HG03457 (cell line): ENCODE data around the gene ROR2.

Experiments
- ATAC-seq: cut with Tn5 transposase; IDR thresholded peaks from one replicate; pipeline ENCODE4 v1.9.1; 2021; ENCODE audit warnings: moderate number of reproducible peaks; ENCODE audit not compliant: unreplicated experiment

The ROR2 gene

DNA sequence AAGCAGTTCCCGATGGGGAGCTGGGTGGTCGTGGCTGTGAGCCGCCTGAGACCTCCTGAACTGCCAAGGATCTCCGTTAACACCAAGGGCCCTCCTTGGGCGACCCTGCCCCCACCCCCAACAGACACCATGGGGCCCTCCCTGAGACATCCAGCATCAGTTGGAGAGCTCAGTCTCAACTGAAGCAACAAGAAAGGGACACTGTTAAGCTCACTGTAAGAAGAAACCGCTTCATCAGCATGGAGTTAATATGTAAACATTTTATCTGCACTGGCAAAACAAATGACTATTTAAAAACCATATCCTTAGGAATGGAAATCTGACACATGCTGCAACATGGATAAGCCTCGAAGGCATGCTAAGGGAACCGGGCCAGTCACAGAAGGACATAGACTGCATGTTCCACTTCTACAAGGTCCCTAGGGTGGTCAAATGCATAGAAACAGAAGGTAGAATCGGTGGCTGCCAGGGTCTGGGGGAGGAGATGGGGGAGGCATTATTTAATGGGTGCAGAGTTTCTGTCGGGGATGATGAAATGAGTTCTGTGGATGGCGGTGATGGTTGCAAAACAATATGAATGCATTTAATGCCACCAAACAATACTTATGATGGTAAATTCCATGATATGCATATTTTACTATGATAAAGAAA, 47.4 kb downstream of the ROR2 start:
- no peak for ATAC-seq

DNA sequence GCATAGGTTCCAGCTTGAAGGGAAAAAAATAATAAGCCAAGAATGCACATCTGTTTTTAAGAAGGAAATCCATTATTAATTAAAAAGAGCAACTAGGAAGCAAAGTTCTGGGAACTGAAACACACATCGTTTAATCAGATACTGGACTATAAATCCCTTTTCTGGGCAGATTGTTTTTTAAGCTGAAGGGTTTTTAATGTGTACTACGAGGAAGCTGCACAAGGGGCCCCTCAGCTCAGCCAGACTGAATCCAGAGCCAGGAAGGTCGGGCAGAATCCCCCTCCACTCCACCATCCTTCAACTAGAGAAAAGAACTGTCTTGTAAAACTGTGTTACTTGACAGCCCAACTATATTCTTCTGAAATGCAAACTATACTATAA, 49.2 kb downstream of the ROR2 start:
- no peak for ATAC-seq

DNA sequence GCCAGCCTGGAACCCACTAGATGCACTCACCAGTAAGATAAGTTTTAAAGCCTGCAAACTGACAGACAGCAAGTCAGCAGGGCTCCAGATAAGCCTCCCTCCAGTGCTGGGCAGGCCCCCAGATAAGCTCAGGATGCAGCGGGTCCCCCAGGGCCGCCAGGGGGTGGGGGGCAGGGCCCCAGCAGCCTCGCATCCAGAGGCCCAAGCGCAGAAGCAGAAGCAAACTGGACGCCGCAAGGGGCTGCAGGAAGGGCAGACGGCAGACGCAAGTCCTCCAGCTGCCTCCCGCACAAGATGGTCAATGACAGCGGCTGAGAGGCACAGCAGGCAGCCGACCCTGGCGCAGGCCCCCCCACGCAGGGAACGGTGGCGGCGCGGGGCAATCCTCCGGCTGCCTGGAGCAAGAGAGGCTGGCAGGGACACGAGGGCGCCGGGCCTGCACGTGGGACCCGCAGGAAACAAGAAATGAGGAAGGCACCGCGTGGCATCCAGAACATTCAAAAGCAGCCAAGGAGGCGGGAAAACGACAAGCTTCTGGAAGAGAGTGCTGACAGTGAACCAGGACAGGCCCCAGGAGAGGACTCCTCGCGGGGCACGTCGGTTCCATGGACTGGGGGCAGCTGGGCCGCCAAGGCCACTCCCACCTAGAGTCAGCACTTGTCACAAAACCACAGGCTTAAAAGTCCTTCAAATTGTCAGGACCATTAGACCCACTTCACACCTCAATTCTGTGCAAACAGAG, 49.8 kb downstream of the ROR2 start:
- no peak for ATAC-seq

DNA sequence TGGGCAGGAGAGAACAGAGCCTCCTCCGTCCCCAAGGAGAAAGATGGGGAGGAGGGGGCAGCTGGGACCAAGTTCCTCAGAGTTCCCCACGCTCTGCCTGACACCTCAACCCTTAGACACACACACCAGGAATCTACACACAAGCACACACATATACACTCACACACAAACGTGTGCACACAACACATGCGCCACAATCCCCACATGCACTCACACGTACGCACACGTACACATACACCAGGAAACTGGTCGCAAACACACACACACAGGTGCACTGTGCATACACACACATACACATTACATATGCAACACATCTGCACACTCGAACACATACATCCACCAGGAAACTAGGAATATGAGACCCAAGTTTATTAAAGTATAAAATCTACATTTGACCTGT, 50.4 kb downstream of the ROR2 start:
- no peak for ATAC-seq

DNA sequence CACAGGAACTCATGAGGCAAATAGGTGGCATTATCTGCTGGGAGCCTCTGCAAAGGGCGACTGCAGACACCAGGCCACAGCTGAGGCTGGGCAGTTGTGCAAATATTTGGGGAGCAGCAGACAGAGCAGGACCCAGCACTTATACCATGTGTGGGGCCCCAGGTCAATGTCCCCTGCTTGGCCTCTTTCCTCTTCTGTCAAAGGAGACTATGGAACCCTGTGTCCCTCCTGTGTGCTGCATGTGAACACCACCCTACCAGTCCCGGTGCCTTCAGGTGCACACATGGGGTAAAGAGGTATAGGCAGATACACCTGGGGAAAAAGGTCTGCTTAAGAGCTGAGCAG, 50.8 kb downstream of the ROR2 start:
- no peak for ATAC-seq

DNA sequence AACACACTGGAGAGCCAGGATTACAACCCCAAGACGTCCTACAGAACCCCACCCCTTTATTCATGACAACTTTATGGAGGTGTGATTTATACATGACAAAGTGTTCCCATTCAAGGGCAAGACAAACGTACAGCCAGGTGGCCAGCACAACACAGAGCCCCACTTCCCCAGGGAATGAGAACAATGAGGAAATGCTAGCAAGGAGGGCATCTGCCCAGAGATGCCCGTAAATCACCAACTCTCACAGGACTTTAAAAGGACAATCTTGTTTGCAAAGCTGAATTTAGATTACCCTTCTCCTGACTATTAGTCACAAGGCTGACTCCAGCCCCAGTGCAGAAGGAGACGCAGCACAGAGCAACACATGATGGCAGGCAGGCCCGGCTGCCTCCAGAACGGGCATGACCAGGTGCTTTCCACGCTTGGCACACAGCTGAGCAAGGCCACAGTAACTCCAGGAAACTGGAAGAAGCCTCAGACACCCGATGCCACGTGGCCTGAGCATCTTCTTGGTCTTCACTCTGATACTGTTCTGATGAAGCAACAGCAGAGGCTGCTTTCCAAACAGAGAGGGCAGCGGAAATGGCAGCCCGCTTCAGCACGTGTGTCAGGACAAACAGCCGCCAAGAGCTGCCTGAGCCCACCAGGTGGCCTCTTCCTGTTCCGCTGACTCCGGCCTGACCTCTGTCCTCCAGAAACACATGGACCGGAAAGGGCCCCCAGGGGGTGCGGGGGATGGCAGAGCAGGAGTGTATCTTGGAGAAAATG, 51.4 kb downstream of the ROR2 start:
- no peak for ATAC-seq

DNA sequence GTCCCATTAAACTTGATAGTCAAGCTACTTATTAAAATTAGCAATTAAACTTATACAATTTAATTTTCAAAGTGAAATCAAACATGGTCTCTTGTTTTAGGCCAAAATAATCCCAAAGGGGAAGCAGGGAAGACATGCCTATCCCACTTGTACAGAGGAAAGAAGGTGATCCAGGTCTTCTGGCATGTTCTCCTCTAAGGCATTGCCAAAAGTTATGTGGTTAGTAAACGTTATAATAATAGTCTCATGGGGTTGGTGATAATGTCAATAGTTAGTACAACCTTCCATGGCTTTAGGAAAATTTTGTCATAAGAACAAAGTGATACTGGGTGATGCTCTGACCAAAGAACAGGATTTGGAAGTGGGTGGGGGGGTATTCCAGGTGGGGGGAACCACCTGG, 52.8 kb downstream of the ROR2 start:
- no peak for ATAC-seq

DNA sequence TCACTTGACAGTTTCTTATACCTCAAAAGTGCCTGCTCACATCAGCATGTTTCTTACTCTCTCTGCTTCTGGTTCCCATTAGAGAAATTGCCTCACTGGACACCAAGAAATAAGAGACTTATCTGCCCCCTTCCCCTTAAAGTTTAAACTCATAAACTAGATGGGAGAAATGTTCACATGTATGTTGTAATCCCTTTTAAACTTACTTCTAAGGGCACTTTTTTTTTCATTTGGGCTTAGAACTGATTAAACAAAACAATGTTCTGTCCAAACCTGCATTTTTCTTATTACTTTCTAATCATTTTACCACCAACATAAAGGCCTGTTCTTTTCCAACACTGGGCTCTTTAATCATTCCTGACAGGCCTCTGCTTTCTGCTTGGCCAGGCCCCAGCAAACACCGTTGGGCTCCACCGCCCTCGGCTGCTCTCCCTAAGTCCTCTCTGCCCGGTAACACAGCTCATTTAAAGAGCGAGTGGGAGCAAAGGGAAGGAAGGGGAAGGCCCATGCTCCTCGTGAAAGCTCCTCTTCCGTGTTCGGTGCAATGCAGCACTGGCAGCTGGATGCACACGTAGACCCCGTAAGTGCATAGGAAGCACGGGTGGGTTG, 53.4 kb downstream of the ROR2 start:
- ATAC-seq: no peak

DNA sequence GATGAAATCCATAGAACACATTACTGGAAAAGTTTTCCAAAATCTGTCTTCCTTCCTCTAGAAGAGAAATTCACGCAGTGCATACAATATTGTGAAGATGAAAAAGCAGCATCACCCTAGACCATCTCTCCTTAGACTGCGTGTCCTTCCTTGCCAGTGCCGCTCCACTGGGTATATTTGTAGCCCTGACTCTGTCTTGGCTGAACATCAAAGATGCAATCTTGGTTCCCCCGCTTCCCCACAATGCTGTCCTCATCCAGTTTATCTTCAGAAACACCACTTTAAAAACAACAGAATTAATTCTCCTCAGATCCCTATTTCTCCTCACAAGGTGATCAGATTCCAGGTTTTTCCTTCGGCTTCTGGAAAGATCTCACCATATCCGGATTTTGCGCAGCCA, 53.9 kb downstream of the ROR2 start:
- ATAC-seq: no peak

DNA sequence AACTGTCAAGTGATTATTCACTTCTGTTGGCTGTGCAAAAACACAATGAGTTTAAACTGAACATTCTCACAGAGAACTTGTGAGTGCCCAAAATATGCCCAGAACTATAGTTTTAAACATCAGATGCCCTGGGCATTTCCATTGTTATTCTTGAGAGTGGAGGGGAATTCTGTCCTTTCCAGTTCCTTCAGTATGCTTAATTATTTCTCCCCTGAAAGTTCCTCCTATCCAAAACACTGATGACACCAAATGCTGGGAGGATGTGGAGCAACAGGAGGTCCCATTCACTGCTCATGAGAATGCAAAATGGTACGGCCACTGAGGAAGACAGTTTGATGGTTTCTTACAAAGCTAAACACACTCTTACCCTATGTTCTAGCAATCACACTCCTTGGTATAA, 55.5 kb downstream of the ROR2 start:
- ATAC-seq: no peak

DNA sequence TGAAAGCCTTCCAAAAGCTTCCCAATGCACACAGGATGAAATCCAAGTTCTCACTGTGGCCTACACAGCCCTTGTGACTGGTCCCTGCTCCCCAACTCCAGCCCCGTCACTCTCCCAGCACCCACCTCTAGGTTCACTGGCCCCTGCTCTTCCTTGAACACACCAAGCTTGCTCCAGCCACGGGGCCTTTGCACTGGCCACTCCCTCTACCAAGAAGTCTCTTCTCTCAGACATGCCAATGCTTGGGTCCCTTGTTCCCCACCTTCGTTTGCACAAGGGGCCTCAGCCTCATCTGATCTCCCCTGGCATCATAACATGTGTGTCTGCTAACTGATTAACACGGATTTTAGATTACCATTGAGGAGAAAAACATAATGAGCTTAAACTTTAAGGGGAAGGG, 56.0 kb downstream of the ROR2 start:
- ATAC-seq: no peak

DNA sequence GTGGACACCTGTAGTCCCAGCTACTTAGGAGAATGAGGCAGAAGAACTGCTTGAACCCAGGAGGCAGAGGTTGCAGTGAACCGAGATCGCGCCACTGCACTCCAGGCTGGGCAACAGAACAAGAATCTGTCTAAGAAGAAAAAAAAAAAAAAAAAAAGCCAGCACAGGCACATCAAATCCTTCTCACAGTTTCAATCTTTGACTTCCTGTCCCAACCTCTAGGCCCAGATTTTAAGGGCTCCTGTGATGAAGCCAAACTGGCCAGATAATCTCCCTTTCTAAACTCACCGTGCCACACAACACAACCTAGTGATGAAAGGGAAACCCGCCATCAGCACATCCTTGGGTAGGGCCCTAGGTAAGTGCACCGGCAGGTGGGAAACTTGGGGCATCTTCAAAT, 58.1 kb downstream of the ROR2 start:
- ATAC-seq: no peak

DNA sequence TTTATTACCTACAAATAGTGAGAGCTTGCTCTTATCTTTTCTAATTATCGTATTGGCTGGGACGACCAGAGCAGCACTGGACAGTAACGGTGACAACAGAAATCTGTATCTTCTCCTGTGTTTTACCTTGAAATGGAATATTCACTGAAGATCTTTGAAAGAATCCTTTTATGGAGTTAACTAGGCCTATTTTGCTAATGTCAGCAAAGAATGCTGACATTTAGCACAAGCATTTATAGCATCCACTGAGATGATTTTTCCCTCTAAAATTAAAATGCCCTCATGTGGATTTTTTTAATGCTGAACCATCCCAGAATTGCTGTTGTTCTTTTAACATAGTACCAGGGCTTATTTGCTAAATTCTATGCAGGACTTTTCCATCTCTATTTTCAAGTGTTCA, 59.4 kb downstream of the ROR2 start:
- ATAC-seq: no peak

DNA sequence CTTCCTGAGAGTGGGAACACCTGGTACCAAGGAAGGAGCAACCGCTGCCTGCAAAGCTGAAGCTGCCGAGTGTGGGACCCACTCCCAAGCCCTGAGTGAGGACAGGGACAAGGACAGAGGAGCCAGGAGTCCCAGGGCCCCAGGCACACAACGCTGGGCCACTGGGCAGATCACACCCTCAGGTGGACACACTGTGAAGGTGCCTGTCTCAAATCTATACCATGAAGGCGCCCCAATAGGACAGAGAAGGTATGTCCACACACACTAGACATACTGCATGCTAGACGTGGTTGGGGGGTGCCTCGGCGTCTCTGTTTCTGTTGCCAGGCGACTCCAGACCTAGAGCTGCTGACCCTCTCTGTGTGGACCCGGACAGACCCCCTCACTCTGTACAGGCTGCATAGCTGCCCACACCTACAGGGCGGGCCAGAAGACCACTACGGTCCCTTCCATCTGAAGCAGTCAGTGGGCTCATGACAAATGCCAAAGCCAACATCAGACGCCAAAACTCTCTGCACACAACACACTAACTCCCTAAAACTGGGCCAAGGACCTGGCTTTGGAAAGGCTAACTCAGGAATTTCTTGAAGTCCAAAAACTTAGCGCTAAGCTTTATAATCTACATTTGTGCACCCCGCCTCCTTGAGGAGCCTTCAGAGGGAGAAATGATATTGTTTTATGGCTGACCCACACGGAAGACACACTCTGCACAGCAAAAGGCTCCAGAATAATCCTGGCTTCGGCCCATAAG, 60.7 kb downstream of the ROR2 start:
- ATAC-seq: no peak

DNA sequence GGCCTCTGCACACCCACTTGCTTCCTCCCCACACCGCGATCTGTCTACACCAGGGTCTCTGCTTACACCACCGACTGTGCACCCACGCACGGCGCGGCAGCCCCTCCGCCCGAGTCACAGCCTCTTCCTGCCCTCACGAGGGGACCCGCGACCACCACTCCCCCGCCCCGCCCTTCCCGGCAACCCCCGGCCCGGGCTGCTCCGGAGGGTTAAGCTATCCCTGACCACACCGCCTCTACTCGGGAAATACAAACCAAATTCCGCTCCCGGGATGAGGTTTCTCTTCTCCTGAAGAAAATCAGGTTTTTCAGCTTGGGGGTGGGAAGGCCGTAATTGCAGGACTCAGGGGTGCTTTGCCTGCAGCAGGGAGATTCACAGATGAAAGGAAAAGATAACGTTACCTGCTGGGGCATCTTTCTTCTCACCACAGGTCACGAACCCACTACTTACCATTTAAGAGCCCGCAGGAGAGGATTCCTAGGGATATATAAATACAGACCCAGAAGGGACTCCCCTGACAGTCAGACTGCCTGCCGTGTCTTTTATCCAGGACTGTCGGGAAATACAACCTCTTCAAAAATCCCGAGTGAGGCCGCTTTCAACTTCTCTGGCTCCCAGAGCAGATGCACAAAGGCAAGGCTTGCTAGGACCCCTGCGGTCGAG, 63.5 kb downstream of the ROR2 start:
- no peak for ATAC-seq

DNA sequence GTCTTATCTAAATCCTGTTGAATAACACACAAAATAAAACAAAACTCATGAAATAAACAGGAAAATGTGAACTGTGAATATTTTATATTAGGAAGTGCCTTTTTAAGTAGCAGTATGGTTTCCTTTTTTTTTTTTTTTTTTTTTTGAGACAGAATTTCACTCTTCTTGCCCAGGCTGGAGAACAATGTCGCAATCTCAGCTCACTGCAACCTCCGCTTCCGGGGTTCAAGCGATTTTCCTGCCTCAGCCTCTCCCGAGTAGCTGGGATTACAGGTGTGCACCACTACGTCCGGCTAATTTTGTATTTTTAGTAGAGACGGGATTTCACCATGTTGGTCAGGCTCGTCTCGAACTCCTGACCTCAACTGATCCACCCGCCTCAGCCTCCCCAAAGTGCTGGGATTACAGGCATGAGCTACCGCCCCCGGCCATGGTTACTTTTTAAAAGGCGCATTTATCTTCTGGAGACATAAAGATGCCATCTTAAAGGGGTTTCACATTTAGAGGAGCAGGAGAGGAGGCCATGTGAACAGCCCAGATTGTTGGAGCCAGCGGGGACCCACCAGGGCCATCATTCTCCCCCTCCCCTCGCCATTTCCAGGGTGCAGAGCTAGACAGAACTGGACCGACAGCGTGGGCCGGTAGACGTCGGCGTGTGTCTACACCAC, 64.1 kb downstream of the ROR2 start:
- ATAC-seq: no peak

DNA sequence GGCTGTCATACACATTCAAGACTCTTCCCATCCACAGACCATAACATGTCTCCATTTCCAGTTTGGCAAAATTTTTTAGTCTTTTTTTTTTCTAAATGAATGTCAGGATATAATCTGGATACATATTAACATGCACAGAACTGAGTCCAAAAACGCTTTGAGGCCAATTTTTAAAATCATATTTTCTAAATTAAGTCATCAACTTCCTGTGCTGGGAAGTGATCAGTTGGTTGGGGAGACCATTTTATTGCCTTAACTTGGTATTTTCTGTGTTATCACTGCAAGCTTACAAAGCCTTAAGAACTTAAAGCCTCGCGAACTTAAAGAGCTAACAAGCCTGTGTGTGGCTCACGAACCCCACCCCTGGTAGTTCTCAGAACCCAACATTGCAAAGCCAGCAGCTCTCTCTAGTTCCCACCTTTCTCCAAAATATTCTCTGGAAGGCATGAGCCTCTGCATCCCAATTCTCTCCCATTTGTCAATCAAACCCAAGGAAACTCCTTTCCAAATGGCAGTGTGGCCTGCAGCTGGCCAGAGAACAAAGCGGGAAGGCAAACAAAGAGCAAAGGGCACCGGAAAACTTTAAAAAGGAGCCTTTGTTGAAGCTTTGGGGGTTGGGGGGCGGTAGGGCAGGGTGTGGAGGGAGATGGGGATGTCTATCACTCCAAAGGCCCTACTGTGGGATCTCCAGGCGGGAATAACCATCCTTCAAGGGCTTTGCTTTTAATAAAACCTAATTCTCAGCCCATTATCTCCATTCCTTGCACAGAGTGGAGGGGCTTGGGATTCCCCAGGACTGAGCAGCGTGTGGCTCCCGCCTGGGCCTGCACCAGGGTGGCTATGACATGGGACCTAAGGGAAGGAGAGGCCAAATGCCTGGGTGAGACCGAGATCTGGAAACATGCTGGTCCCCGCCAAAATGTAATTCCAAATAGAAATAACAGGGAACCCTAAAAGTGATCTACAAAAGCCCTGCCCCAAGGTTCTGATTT, 65.0 kb downstream of the ROR2 start:
- ATAC-seq: no peak

DNA sequence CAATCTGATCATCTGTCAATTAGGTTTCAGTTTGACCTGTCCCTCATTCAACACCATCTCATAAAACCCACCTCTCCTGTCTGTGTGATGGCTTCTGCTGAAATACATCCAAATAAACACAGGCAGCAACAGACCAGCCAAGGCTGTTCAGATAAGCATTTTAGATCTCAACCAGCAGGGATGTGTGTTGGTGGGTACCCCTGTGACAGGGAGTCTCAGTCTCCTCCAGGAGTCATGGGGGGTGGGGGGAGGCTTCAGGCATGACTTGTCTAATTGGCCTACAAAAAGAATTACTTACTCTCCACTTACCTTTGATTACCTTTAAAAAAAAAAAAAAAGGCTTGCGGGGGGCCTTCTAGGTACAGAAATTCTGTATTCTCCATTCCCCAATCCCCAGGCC, 65.9 kb downstream of the ROR2 start:
- no peak for ATAC-seq

DNA sequence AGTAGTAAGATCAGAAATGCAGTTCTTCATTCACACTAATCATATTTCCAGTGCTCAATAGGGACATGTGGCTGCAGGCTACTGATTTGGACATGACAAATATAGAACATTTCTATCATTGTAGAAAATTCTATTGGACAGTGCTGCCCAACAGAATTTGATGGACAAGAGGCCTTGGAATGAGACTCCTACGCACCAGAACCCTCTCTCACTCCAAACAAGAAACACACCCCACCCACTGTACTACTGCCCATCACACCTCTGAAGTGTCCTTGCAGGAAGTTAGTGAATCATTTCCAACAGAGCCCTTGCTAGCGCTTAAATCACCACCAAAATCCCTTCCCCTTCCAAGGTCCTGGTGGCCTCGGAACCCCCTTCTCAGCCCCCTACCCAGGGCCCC, 66.5 kb downstream of the ROR2 start:
- ATAC-seq: no peak
